Esophagus muscularis mucosa (tissue), 4 donors: ENCODE measurements around the gene PPP1R18. TPM values are rescaled to one million over a fixed set of nuclear protein-coding genes. Genes with fewer than 3 reads are reported as not detected.

ENCODE experiments used
- DNase-seq: peaks from one replicate; pipeline ENCODE4 v3.0.0-alpha.2; 2017; ENCODE audit errors: extremely low spot score
- H3K27ac ChIP-seq, 4 donors: fragments of 200-600 bp; sonication (generic); replicated peaks in 1 of 4; 1 replicate in 3 of 4; 2 replicates in 1 of 4; pipeline ENCODE4 v1.5.1; 2016 to 2019; ENCODE audit warnings: mild to moderate bottlenecking in 1 of 4
- H3K27me3 ChIP-seq, 4 donors: fragments of 200-600 bp; sonication (generic); one replicate each; pipeline versions ENCODE4 v1.5.1 to v1.6.0; 2016 to 2019
- H3K36me3 ChIP-seq, 4 donors: fragments of 200-600 bp; sonication (generic); one replicate each; pipeline ENCODE4 v1.5.1; 2016 to 2019
- H3K4me1 ChIP-seq, 4 donors: fragments of 200-600 bp; sonication (generic); one replicate each; pipeline ENCODE4 v1.5.1; 2016 to 2019
- H3K4me3 ChIP-seq, 4 donors: fragments of 200-600 bp; sonication (generic); 1 replicate in 2 of 4; 2 replicates in 2 of 4; pipeline ENCODE4 v1.5.1; 2016 to 2019; ENCODE audit warnings: mild to moderate bottlenecking in 4 of 4, moderate library complexity in 1 of 4
- H3K9me3 ChIP-seq, 4 donors: fragments of 200-600 bp; sonication (generic); 1 replicate in 3 of 4; 2 replicates in 1 of 4; pipeline ENCODE4 v1.5.1; 2016 to 2019
- CTCF ChIP-seq, 3 experiments: fragments of 200-600 bp in 2 of 3; fragments of 450-650 bp in 1 of 3; sonication (generic) in 2 of 3; IDR thresholded peaks; one replicate each; pipeline ENCODE4 v1.5.1; 2017 to 2019; ENCODE audit warnings: antibody characterized with exemption in 3 of 3, mild to moderate bottlenecking in 2 of 3, moderate library complexity in 1 of 3
- EP300 ChIP-seq: sonication (generic); formaldehyde crosslinking; IDR thresholded peaks from one replicate; pipeline ENCODE4 v1.6.1; 2017; ENCODE audit warnings: antibody characterized with exemption
- POLR2A ChIP-seq: fragments of 450-650 bp; IDR thresholded peaks from one replicate; pipeline ENCODE4 v1.6.1; 2017; ENCODE audit warnings: antibody characterized with exemption, moderate library complexity, mild to moderate bottlenecking, low read depth
- POLR2AphosphoS5 ChIP-seq, 2 donors: sonication (generic); formaldehyde crosslinking; IDR thresholded peaks; one replicate each; pipeline ENCODE4 v1.6.1; 2017; ENCODE audit warnings: antibody characterized with exemption in 2 of 2
- WGBS: methylation state at CpG from one replicate; pipeline ENCODE4 v1.1.5; 2018; 5-methylcytosine and 5-hydroxymethylcytosine counted together
- intact Hi-C: fragments of 100-400 bp; cut with DNase I; formaldehyde crosslinking; loops from one replicate; pipeline ENCODE4 v1.15.1; 2023
- total RNA-seq, 4 donors: library from RNA; depleted of rRNA; stranded (reverse); fragments of >200 nt; gene quantifications; one replicate each; pipeline versions ENCODE4 v1.1.0 to v1.2.1, GENCODE V29; 2016

The PPP1R18 gene
- total RNA-seq, 4 donors from 2014 or later = 39.5 to 104 (median 59.8) TPM

GRCh38 chr6:30643656-30644055 is 42.8 kb downstream of the PPP1R18 start:
- TF ChIP-seq POLR2A = no peak
- TF ChIP-seq POLR2AphosphoS5 (IDR thresholded peaks at IDR 0.05) = no peak
- no peak for TF ChIP-seq CTCF (IDR thresholded peaks at IDR 0.05)
- no peak for TF ChIP-seq EP300
- Histone ChIP-seq H3K9me3 (no peaks in the 10 kb centered on the region), H3K4me3 (no peak overlapping the region), H3K27me3 (no peaks in the 10 kb centered on the region), H3K27ac (no peak overlapping the region), H3K36me3 (peaks cover 13 to 64% (median 40%) of the 10 kb centered on the region in 4 donors), H3K4me1 (peaks cover 10 to 26% (median 20%) of the 10 kb centered on the region in 4 donors)
- 89% methylated on average over 2 of the region's 2 CpGs for WGBS
- intact Hi-C loops = no loop called here
- no peak for DNase-seq

- Histone ChIP-seq H3K9me3 (no peaks in the 10 kb centered on the region), H3K4me1 (peaks cover 0 to 6% (median under 1%) of the 10 kb centered on the region in 4 donors), H3K4me3 (no peak overlapping the region), H3K27ac (no peak overlapping the region), H3K27me3 (no peaks in the 10 kb centered on the region), H3K36me3 (peaks cover 13 to 74% (median 45%) of the 10 kb centered on the region in 4 donors)
- DNase-seq = no peak
- WGBS = no CpG with 5 or more reads among the region's 1 CpG
- no peak for TF ChIP-seq CTCF (IDR thresholded peaks at IDR 0.05)
- no peak for TF ChIP-seq POLR2A
- TF ChIP-seq POLR2AphosphoS5 (IDR thresholded peaks at IDR 0.05) = no peak
- TF ChIP-seq EP300 = no peak
- intact Hi-C loops = no loop called here
These were observed 45.4 kb downstream of the PPP1R18 start for GRCh38 chr6:30641048-30641447.

- peaks cover 0 to under 1% (median 0%) of the 10 kb centered on the region in 4 donors for H3K4me1 ChIP-seq
- no peaks in the 10 kb centered on the region for H3K9me3 ChIP-seq
- DNase-seq = no peak
- H3K36me3 ChIP-seq = peaks cover 13 to 71% (median 45%) of the 10 kb centered on the region in 4 donors
- H3K4me3 ChIP-seq = no peak overlapping the region
- TF ChIP-seq EP300 = no peak
- TF ChIP-seq POLR2AphosphoS5 (IDR thresholded peaks at IDR 0.05) = no peak
- no peak for TF ChIP-seq CTCF (IDR thresholded peaks at IDR 0.05)
- no peak for TF ChIP-seq POLR2A
- intact Hi-C loops = no loop called here
- no peak overlapping the region for H3K27ac ChIP-seq
- H3K27me3 ChIP-seq = no peaks in the 10 kb centered on the region
- WGBS = 86% methylated on average over 10 of the region's 10 CpGs
These were observed 46.0 kb downstream of the PPP1R18 start for GRCh38 chr6:30640481-30640880.

- no peak overlapping the region for H3K27ac ChIP-seq
- WGBS = 82% methylated on average over 3 of the region's 3 CpGs
- H3K36me3 ChIP-seq = peaks cover 3 to 60% (median 38%) of the 10 kb centered on the region in 4 donors
- no peak for DNase-seq
- no peaks in the 10 kb centered on the region for H3K9me3 ChIP-seq
- H3K4me1 ChIP-seq = no peaks in the 10 kb centered on the region
- TF ChIP-seq EP300 = no peak
- no peak for TF ChIP-seq POLR2AphosphoS5 (IDR thresholded peaks at IDR 0.05)
- no peak for TF ChIP-seq CTCF (IDR thresholded peaks at IDR 0.05)
- TF ChIP-seq POLR2A = no peak
- H3K4me3 ChIP-seq = no peak overlapping the region
- intact Hi-C loops = no loop called here
- no peaks in the 10 kb centered on the region for H3K27me3 ChIP-seq
These were observed 50.6 kb downstream of the PPP1R18 start for GRCh38 chr6:30635834-30636233.
